Measurements from ENCODE around the gene PILRA.
A peak's percentile ranks its signal among the peaks of the same experiment; 100 is the strongest.

Gene PILRA

GRCh38 chr7:100430493-100431285 is 57.4 kb downstream of the PILRA start:
- peak overlapping the region; percentile 70 for H3K4me3 ChIP-seq (ENCODE audit: low read depth, low read length)
- no peak for DNase-seq (ENCODE audit: low read depth)
- no peak for TF ChIP-seq CTCF (conservative IDR thresholded peaks at IDR 0.05; ENCODE audit: low read depth, low read length)

- H3K4me3 ChIP-seq (ENCODE audit: low read depth, low read length) = no peak overlapping the region
- DNase-seq (ENCODE audit: low read depth) = no peak
These were observed 58.0 kb downstream of the PILRA start for GRCh38 chr7:100431286-100431735.

GRCh38 chr7:100432053-100432452 is 58.8 kb downstream of the PILRA start:
- no peak overlapping the region for H3K4me3 ChIP-seq (ENCODE audit: low read depth, low read length)
- no peak for TF ChIP-seq CTCF (conservative IDR thresholded peaks at IDR 0.05; ENCODE audit: low read depth, low read length)
- no peak for DNase-seq (ENCODE audit: low read depth)

More at GRCh38 chr7:100431286-100431735, 58.0 kb downstream of the PILRA start:
- no peak for TF ChIP-seq CTCF (conservative IDR thresholded peaks at IDR 0.05; ENCODE audit: low read depth, low read length)

- no peak for TF ChIP-seq CTCF (conservative IDR thresholded peaks at IDR 0.05; ENCODE audit: low read depth, low read length)
- DNase-seq (ENCODE audit: low read depth) = no peak
- no peak overlapping the region for H3K4me3 ChIP-seq (ENCODE audit: low read depth, low read length)
These were observed 59.5 kb downstream of the PILRA start for GRCh38 chr7:100432621-100433275.

- no peak for TF ChIP-seq CTCF (conservative IDR thresholded peaks at IDR 0.05; ENCODE audit: low read depth, low read length)
- no peak overlapping the region for H3K4me3 ChIP-seq (ENCODE audit: low read depth, low read length)
- DNase-seq (ENCODE audit: low read depth) = no peak
These were observed 59.9 kb downstream of the PILRA start for GRCh38 chr7:100433276-100433591.

GRCh38 chr7:100433592-100434296 is 60.5 kb downstream of the PILRA start:
- TF ChIP-seq CTCF (conservative IDR thresholded peaks at IDR 0.05; ENCODE audit: low read depth, low read length) = no peak
- H3K4me3 ChIP-seq (ENCODE audit: low read depth, low read length) = no peak overlapping the region
- no peak for DNase-seq (ENCODE audit: low read depth)
